ENCODE results near the gene FAF2.

DNA sequence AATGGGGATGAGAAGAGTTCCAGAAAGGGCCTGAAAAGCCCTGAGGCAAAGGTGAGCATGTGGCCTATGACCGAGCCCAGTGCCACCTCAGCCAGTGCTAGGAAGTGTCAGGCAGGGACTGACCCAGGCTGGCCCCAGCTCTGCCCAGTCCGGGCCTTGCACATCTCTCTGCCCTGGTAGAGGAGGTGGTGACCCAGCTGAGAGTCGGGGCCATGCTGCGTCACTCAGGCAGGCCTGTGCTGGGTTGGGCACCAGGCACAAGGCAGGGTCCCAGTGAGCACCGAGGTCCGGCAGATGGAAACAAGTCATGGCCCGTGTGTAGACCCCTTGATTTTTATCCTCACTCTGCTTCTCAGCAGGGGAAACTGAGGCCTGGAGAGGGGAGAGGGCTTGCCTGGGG is 101.7 kb downstream of the FAF2 start:
- TF ChIP-seq CTCF (IDR thresholded peaks at IDR 0.05; ENCODE audit: borderline replicate concordance, extremely low read depth, low read length, poor library complexity, severe bottlenecking) (no peak), EZH2 (IDR thresholded peaks at IDR 0.05; ENCODE audit: borderline replicate concordance, low read depth, low read length, severe bottlenecking) (no peak)
